Measurements from ENCODE around the gene EIF4E2. TPM values are rescaled to one million over a fixed set of nuclear protein-coding genes. Genes with fewer than 3 reads are reported as not detected.

The EIF4E2 gene
- total RNA-seq, 4 donors from 2014 or later, result 23.8 to 38.5 (median 27.8) TPM

DNA sequence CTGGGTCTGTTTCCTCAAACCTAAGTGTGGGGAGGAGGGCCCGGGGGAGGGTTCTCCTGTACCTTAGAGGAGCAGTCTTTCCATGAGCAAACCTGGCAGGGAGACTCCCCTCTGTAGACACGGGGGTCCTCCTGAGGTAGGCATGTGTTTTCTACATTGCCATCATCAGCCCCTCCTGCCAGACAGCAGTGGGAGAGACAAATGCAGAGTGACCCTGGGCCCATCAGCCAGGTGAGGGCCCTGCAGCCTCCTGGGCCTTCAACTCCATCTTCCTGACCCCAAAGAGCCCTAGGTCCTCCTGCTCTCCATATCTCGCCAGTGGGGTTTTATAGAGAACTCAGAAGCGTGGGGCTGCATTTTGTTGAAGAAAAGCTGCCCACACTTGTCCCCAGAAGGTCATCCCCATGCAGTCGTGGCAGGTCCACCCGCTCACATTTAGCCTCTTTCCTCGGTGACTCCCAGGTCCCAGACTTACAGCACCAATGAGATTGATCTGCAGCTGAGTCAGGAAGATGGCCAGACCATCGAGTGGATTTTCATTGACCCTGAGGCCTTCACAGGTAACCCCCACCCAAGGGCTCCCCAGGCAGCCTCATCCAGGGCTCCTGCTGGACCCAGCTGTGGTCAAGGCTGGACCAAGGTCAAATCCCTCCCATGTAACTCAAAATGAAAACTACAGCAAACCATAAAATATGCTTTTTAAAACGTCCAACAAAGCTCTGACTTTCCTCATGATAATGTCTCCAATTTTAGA lies 8.4 kb upstream of the EIF4E2 start:
- TF ChIP-seq POLR2A (IDR thresholded peaks at IDR 0.05), result no peak
- TF ChIP-seq CTCF (IDR thresholded peaks at IDR 0.05), result no peak
- no peak for TF ChIP-seq EP300 (IDR thresholded peaks at IDR 0.05)
- Histone ChIP-seq H3K4me3 (no peak overlapping the region), H3K36me3 (peaks cover 0 to 31% (median 0%) of the 10 kb centered on the region in 3 donors), H3K4me1 (no peaks in the 10 kb centered on the region), H3K27ac (no peak overlapping the region), H3K27me3 (peaks cover 0 to 23% of the 10 kb centered on the region in 2 donors), H3K9me3 (peaks cover 0 to 7% (median 0%) of the 10 kb centered on the region in 4 donors)
- WGBS, 2 donors, result 65 to 69% methylated on average over 9 of the region's 9 CpGs
- DNase-seq (ENCODE audit: low spot score in 2 of 2), result no peak

DNA sequence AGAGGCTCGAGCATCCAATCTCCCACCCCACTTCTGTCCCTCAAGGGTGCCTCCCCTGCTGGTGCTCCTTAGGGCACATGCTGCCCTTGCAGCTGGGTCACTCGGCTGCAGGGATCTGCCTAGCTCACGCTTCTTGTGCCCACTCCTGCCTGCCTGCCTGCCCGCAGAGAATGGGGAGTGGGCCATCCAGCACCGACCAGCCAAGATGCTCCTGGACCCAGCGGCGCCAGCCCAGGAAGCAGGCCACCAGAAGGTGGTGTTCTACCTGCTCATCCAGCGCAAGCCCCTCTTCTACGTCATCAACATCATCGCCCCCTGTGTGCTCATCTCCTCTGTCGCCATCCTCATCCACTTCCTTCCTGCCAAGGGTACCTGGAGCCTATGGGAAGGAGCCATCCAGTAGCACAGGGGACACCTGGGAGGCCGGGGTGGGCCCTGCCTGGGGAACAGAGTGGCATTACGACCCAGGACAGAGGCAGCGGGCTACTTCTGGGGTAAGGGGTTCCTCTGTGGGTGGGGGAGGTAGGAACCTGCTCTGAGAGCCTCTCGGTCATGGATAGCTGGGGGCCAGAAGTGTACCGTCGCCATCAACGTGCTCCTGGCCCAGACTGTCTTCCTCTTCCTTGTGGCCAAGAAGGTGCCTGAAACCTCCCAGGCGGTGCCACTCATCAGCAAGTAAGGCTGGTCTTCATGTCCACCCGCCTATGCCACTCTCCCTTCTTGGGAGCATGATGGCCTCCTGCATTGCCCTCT lies 7.6 kb upstream of the EIF4E2 start:
- peaks cover 0 to 5% (median 0%) of the 10 kb centered on the region in 4 donors for H3K4me1 ChIP-seq
- no peak for TF ChIP-seq CTCF (IDR thresholded peaks at IDR 0.05)
- no peak for TF ChIP-seq EP300 (IDR thresholded peaks at IDR 0.05)
- no peak for TF ChIP-seq POLR2A (IDR thresholded peaks at IDR 0.05)
- H3K9me3 ChIP-seq, result peaks cover 0 to 11% (median 0%) of the 10 kb centered on the region in 4 donors
- WGBS, 2 donors, result 88 to 89% methylated on average over 19 to 20 of the region's 20 CpGs
- no peak overlapping the region for H3K4me3 ChIP-seq
- peaks cover 0 to 16% of the 10 kb centered on the region in 2 donors for H3K27me3 ChIP-seq
- peaks cover 0 to 39% (median 0%) of the 10 kb centered on the region in 3 donors for H3K36me3 ChIP-seq
- no peak overlapping the region for H3K27ac ChIP-seq
- DNase-seq (ENCODE audit: low spot score in 2 of 2), result no peak

- Histone ChIP-seq H3K27ac (no peak overlapping the region), H3K9me3 (peaks cover 0 to 11% (median 0%) of the 10 kb centered on the region in 4 donors), H3K36me3 (peaks cover 0 to 41% (median 0%) of the 10 kb centered on the region in 3 donors), H3K4me1 (peaks cover 0 to 5% (median 0%) of the 10 kb centered on the region in 4 donors), H3K27me3 (peaks cover 0 to 14% of the 10 kb centered on the region in 2 donors), H3K4me3 (no peak overlapping the region)
- WGBS, 2 donors, result 90 to 95% methylated on average over 14 of the region's 14 CpGs
- TF ChIP-seq POLR2A (IDR thresholded peaks at IDR 0.05) (no peak), CTCF (IDR thresholded peaks at IDR 0.05) (no peak), EP300 (IDR thresholded peaks at IDR 0.05) (no peak)
- no peak for DNase-seq (ENCODE audit: low spot score in 2 of 2)
These were observed 7.0 kb upstream of the EIF4E2 start for GRCh38 chr2:232543491-232543890.

DNA sequence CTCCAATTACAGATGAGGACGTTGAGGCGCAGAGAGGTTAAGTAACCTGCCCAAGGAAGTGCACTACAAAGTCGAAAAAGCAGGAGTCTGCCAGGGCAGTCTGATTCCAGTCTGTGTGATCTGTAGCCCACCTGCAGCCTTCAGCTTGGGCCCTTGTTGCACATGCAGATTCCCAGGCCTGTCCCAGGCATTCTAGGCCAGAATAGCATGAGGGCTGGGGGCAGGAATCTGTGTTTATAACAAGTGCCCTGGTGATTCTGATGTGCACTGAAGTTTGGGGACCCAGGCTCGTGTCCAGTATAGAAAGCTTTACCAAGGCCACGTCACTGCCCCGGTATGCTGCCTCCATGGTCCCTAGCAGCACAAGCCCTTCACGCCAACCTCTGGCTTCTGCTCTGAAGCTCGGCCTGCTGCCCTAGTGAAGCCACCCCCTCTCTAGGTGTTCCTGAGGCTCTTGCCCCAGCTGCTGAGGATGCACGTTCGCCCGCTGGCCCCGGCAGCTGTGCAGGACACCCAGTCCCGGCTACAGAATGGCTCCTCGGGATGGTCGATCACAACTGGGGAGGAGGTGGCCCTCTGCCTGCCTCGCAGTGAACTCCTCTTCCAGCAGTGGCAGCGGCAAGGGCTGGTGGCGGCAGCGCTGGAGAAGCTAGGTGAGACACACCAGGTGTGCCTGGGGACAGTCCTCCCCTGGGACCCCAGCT lies 6.4 kb upstream of the EIF4E2 start:
- TF ChIP-seq EP300 (IDR thresholded peaks at IDR 0.05) (no peak), CTCF (IDR thresholded peaks at IDR 0.05) (no peak), POLR2A (IDR thresholded peaks at IDR 0.05) (no peak)
- 88% methylated on average over 9 to 10 of the region's 19 CpGs for WGBS, 2 donors
- H3K4me1 ChIP-seq, result peaks cover 0 to 6% (median 0%) of the 10 kb centered on the region in 4 donors
- H3K27ac ChIP-seq, result no peak overlapping the region
- peaks cover 0 to 11% of the 10 kb centered on the region in 2 donors for H3K27me3 ChIP-seq
- H3K4me3 ChIP-seq, result no peak overlapping the region
- H3K36me3 ChIP-seq, result peaks cover 0 to 41% (median 0%) of the 10 kb centered on the region in 3 donors
- no peak for DNase-seq (ENCODE audit: low spot score in 2 of 2)
- H3K9me3 ChIP-seq, result peaks cover 0 to 11% (median 0%) of the 10 kb centered on the region in 4 donors

All from tibial nerve (tissue), 4 donors.